NCI-H187 (cell line): ENCODE data around the gene PROCA1.

Experiments
- DNase-seq, 2 experiments: peaks; one replicate each; lab custom pipeline; 2025; lab: John Stamatoyannopoulos, UW

The PROCA1 gene

DNA sequence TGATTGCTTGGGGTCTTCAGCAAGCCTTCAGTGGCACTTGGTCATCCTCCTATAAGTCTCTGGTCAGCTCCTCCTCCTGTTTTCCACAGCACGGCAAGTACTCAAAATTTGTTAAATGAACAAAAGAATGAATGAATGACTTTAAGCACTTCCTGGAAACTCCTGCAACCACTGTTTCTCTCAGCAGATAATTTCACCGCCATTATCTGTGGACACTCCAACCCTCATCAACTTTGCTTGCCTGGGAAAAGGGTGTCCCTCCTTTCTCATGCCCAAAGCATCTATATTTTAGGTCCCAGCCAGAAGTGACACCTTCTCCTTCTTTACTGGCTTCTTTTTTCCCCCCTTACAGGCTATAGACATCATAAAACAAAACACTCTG, 4.4 kb downstream of the PROCA1 start:
- no peak for DNase-seq

- no peak for DNase-seq
Measured at GRCh38 chr17:28706471-28707338, 5.0 kb downstream of the PROCA1 start.

DNA sequence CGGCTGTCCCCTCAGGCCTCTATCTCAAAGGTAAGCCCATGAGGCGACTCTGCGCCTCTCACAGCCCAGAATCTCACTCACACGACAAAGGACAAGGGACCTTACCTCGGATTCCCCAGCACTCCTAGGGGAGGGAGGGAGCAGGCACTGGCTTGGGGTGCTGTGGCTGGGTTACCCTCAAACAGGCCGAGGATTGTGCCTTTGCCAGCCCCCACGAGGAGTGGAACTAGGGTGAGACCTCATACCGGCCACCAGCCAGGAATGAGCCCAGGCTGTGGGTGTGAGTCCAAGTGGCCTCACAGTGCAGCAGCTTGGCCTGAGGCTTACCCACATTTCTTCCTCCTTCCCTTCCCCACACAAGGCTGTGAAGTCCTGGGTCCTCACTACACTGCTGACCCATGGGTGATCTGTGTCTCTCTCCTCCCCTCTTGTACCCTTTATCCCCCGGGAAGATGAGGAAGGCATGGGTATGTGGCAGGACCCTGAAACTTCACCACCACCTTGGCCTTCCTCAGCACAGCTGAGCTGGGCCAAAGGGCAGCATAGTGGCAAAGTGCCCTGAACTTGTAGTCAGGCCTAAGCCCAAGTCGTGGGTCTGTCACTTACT, 5.9 kb downstream of the PROCA1 start:
- DNase-seq, result no peak

- no peak for DNase-seq
Measured at GRCh38 chr17:28705074-28705659, 6.5 kb downstream of the PROCA1 start.

DNA sequence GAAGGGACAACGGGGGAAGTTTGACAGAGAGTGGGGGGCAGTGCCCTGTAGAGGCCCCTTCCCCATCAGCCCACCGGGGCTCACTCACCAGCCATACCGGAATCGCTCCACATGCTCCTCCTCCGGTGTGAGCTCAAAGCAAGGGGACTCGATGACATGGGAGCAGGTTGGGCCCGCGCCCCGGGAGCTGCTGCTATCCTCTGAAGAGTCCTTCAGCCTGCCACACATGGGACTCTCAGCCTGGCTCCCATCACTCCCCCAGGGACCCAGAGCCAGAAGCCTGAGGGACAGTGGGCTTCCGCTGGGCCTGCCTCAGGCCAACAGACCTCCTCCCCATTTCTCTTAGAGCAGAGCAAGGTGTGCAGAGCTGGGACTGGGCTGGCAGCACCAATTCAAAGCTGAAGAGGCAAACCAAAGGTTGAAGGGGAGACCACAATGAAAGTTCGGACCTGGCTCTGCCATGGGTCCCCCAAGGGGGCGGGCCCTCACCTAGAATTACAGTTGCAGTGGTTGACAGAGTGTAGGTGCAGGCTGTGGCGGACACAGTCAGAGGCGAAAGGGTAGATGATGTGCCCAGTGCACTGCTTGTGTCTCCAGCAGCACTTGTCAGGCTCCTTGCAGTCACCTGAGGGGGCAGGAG, 7.3 kb downstream of the PROCA1 start:
- DNase-seq, result no peak

- DNase-seq, result no peak
Measured at GRCh38 chr17:28703552-28704218, 8.0 kb downstream of the PROCA1 start.

DNA sequence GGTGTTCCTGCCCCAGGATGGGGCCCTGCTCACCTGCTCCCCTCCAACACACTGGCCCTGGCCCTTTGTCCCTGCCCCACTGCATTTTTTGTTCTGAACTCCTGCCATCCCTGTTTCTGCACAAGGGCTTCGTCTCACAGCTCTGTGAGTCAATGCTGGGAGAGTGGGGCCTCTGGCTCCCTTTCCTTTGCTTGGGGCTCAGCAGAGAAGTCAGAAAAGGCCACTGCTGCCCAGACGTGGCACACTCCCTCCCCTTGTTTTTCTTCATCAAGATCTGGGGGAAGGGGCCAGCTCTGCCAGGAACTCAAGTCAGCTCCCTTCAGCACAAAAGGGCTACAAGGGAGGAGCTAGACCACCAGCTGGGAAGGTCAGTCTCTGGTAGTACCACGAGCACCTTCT, 8.9 kb downstream of the PROCA1 start:
- DNase-seq, result no peak

DNA sequence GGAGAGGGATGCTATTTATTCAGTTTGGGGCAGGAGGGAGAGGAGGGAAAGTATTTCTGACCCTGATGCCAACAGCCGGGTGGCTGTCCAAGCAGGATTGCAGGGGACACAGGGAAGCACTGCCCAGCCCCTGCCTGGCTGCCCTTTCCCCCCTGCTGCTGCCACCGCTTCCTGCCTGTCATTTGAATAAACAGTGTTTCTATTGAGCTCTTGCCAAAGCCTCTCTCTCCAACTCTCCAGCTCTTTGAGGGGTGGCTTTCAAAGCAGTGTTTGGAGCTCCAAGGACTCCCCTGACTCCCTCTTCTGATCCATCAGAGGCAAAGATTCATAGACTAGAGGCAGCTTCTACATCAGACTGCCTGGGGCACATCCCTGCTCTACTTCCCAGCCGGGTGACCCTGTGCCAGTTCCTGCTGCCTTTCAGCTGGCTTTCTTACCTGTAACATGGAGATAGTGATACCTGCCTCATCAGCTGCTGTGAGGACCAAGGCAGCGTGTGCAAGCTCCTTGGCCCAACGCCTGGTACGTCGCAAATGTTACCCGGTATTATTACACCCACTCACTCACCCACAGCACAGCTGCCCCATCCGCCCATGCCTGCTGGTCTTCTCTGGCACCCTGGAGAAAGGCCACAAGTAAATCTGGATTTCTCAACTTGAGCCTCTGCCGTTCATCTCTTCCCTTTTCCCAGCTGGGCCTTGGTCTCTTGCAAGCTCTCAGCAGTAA, 9.5 kb downstream of the PROCA1 start:
- DNase-seq, result no peak

GRCh38 chr17:28700830-28701492, 10.7 kb downstream of the PROCA1 start:
- DNase-seq, result no peak

DNA sequence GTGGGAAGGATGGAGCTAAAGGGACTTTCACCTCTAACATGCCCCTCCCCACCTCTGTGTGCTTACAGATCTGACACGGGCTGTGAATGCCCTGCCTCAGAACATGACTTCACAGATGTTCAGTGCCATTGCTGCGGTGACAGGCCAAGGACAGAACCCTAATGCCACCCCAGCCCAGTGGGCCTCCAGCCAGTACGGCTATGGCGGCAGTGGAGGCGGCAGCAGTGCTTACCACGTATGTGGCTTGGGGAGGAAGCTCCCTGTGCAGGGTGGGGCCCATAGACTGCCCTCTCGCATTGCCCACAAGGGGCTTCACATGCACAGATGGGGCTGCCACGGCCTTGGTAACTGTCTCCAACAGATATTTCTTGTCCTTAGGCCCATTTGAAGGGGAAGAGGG, 11.4 kb downstream of the PROCA1 start:
- no peak for DNase-seq

GRCh38 chr17:28698253-28698941, 13.3 kb downstream of the PROCA1 start:
- DNase-seq, result no peak

DNA sequence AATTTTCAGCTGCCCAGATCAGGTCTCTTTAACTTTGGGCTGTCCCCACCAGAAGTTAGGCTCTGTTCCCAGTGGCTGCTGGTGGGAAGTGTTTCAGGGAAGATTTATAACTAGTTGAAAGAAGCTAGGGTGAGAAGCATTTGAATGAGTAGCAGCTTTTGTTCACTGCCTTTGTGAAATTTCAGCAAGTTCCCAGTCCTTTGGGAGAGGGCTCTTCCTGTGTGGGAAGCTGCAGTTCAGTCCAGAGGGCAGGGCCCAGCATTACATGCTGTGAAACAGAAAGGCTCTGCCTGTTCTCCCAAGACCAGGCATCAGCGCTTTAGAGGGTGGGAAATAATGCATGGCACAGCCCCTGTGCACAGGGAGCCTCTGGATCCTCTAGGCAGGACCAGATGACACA, 17.8 kb downstream of the PROCA1 start:
- DNase-seq, result no peak

DNA sequence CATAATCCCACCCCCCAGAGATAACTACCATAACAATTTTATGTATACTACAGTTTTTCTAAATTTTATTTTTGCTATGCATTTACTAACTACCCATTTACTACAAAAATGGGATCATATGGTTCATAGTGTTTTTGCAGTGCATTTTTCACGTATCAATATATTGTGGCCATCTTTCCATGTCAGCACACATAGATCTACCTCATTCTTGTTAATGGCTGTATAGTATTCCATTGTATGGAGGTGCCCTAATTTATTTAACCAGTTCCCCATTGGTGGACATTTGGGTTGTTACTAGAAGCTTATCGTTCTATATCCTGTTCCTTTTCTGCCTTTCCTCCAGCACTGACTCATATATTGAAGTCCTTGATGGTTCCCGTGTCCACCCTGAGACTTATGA, 22.7 kb downstream of the PROCA1 start:
- no peak for DNase-seq

GRCh38 chr17:28688481-28688880, 23.2 kb downstream of the PROCA1 start:
- DNase-seq, result no peak

DNA sequence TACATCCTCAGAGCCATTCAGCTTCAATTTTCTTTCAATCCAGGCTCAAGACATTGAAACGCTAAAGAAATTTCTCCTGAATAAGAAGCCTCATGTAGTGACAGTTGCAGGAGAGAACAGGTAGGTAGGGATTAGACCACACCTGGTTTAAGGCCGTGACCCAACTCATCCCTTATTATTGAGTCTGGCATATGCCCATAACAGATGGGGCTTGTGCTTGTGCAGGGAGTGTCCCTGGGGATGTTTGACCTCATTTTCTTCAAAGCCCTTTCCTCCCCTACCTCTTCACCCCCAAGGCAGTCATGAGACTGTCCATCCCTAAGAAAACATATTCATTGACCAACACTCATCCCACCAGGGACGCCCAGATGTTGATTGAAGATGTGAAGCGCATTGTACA, 25.4 kb downstream of the PROCA1 start:
- no peak for DNase-seq

- DNase-seq, result no peak
Measured at GRCh38 chr17:28685366-28685765, 26.3 kb downstream of the PROCA1 start.

- DNase-seq, result peak; percentile 75 to 91
Measured at GRCh38 chr17:28684963-28685362, 26.7 kb downstream of the PROCA1 start.

GRCh38 chr17:28682655-28683054, 29.0 kb downstream of the PROCA1 start:
- no peak for DNase-seq

- no peak for DNase-seq
Measured at GRCh38 chr17:28675980-28676379, 35.7 kb downstream of the PROCA1 start.

GRCh38 chr17:28675490-28675889, 36.2 kb downstream of the PROCA1 start:
- no peak for DNase-seq
